GM12878 (cell line): ENCODE measurements around the gene LYVE1. TPM values are rescaled to one million over a fixed set of nuclear protein-coding genes. Genes with fewer than 3 reads are reported as not detected.

Experiments
- ATAC-seq: fragments of 200-7000 bp; cut with Tn5 transposase; 3 replicates; pipeline ENCODE4 v1.9.1; 2020; ENCODE audit warnings: mild to moderate bottlenecking, moderate library complexity
- BruUV-seq: library from RNA; stranded (reverse); fragments of 400-500 nt; replicated peaks from 2 replicates; lab custom pipeline; 2021; lab: Mats Ljungman, UMichigan
- CTCF ChIA-PET: fragments of 300-600 bp; sonication (Branson Sonifier 250); formaldehyde crosslinking; extraction: SDS; loops from one replicate; lab custom pipeline; 2021; ENCODE audit warnings: inconsistent platforms; lab: Yijun Ruan, JAX
- POLR2A ChIA-PET: fragments of 350-600 bp; formaldehyde crosslinking; extraction: SDS; loops from one replicate; lab custom pipeline; 2021; ENCODE audit warnings: inconsistent platforms; lab: Charles Lee
- RAD21 ChIA-PET: fragments of 300-600 bp; sonication (Branson Sonifier 250); formaldehyde crosslinking; loops from one replicate; lab custom pipeline; 2023; ENCODE audit warnings: antibody characterized with exemption; ENCODE audit not compliant: unreplicated experiment; lab: Charles Lee
- SMC1A ChIA-PET: fragments of 300-600 bp; sonication (Branson Sonifier 250); formaldehyde crosslinking; loops from one replicate; lab custom pipeline; 2023; ENCODE audit not compliant: unreplicated experiment, uncharacterized antibody; lab: Charles Lee
- DNase-seq: peaks from one replicate; pipeline ENCODE4 v3.0.0-alpha.2; 2011; ENCODE audit warnings: low read depth, low spot score
- FAIRE-seq: peaks from 3 replicates; lab custom pipeline; 2011; peaks lifted over from hg19 to GRCh38; lab: Jason Lieb, UNC
- H2AFZ ChIP-seq: 2 replicates; pipeline ENCODE4 v1.6.0; 2011; ENCODE audit warnings: low read depth, low read length, control low read depth; ENCODE audit not compliant: control insufficient read depth
- H3K27ac ChIP-seq: 2 replicates; pipeline ENCODE4 v1.5.1; 2011; ENCODE audit warnings: control low read depth; ENCODE audit not compliant: control insufficient read depth, insufficient read depth
- H3K27me3 ChIP-seq, 2 experiments: replicated peaks in 1 of 2; 2 replicates each; pipeline versions ENCODE4 v1.6.0 to v1.6.1; 2011; ENCODE audit warnings: low read length in 1 of 2; ENCODE audit not compliant: control insufficient read depth in 2 of 2, insufficient read depth in 2 of 2
- H3K36me3 ChIP-seq, 2 experiments: 2 replicates each; pipeline ENCODE4 v1.5.1; 2011; ENCODE audit warnings: low read length in 1 of 2; ENCODE audit not compliant: control insufficient read depth in 2 of 2, insufficient read depth in 2 of 2
- H3K4me1 ChIP-seq: 2 replicates; pipeline ENCODE4 v1.6.1; 2011; ENCODE audit warnings: mild to moderate bottlenecking, low read length, moderate library complexity, mixed read lengths; ENCODE audit not compliant: control insufficient read depth, insufficient read depth
- H3K4me2 ChIP-seq: 2 replicates; pipeline ENCODE4 v1.6.0; 2011; ENCODE audit warnings: control low read depth; ENCODE audit not compliant: control insufficient read depth, insufficient read depth
- H3K4me3 ChIP-seq: fragments of 200-600 bp; sonication (generic); 2 replicates; pipeline ENCODE4 v1.5.1; 2016
- H3K79me2 ChIP-seq: 2 replicates; pipeline ENCODE4 v1.6.0; 2011; ENCODE audit warnings: low read length; ENCODE audit not compliant: control insufficient read depth, insufficient read depth
- H3K9ac ChIP-seq: 2 replicates; pipeline ENCODE4 v1.8.0; 2011; ENCODE audit warnings: low read length, control low read depth, mixed read lengths; ENCODE audit not compliant: control insufficient read depth, insufficient read depth
- H3K9me3 ChIP-seq: replicated peaks from 3 replicates; pipeline ENCODE4 v1.5.1; 2011; ENCODE audit warnings: mild to moderate bottlenecking, low read length; ENCODE audit not compliant: control insufficient read depth, insufficient read depth
- H4K20me1 ChIP-seq: 2 replicates; pipeline ENCODE4 v1.6.0; 2011; ENCODE audit not compliant: control insufficient read depth, insufficient read depth
- BRCA1 ChIP-seq: IDR thresholded peaks from 2 replicates; pipeline ENCODE4 v1.6.1; 2011; ENCODE audit warnings: low read depth, low read length, improper control_type of control experiment
- CBX3 ChIP-seq: fragments of 200-600 bp; sonication (generic); IDR thresholded peaks from 2 replicates; pipeline ENCODE4 v1.6.1; 2016; ENCODE audit warnings: low read depth, borderline replicate concordance
- CHD4 ChIP-seq: fragments of 200-600 bp; sonication (generic); IDR thresholded peaks from 2 replicates; pipeline ENCODE4 v1.6.1; 2016; ENCODE audit warnings: mild to moderate bottlenecking
- MYC ChIP-seq: IDR thresholded peaks from 2 replicates; pipeline ENCODE4 v1.6.1; 2011; ENCODE audit warnings: mild to moderate bottlenecking, low read length, moderate library complexity, inconsistent platforms; ENCODE audit not compliant: insufficient read depth, insufficient replicate concordance, insufficient read length, severe bottlenecking
- NBN ChIP-seq: fragments of 450-650 bp; IDR thresholded peaks from 2 replicates; pipeline ENCODE4 v1.6.1; 2016
- PAX5 ChIP-seq: IDR thresholded peaks from 2 replicates; pipeline ENCODE4 v1.6.1; 2011; ENCODE audit warnings: low read depth, low read length, borderline replicate concordance
- POLR2AphosphoS2 ChIP-seq: IDR thresholded peaks from 2 replicates; pipeline ENCODE4 v1.6.1; 2011; ENCODE audit warnings: low read depth, mild to moderate bottlenecking, low read length, improper control_type of control experiment, moderate library complexity
- RB1 ChIP-seq: fragments of 450-650 bp; formaldehyde crosslinking; IDR thresholded peaks from 2 replicates; pipeline ENCODE4 v1.6.1; 2017; ENCODE audit warnings: mild to moderate bottlenecking, borderline replicate concordance
- TARDBP ChIP-seq: IDR thresholded peaks from 2 replicates; pipeline ENCODE4 v1.6.1; 2016; ENCODE audit warnings: borderline replicate concordance
- USF2 ChIP-seq: IDR thresholded peaks from 2 replicates; pipeline ENCODE4 v1.6.1; 2011; ENCODE audit warnings: low read depth, low read length, improper control_type of control experiment, borderline replicate concordance
- YY1 ChIP-seq: IDR thresholded peaks from 2 replicates; pipeline ENCODE4 v1.6.1; 2011; ENCODE audit warnings: low read depth, mild to moderate bottlenecking, low read length
- ZNF207 ChIP-seq: fragments of 450-650 bp; IDR thresholded peaks from 2 replicates; pipeline ENCODE4 v1.6.1; 2014; ENCODE audit warnings: antibody characterized with exemption, mild to moderate bottlenecking, borderline replicate concordance
- ZNF384 ChIP-seq: IDR thresholded peaks from 2 replicates; pipeline ENCODE4 v1.6.1; 2012; ENCODE audit warnings: low read depth, mild to moderate bottlenecking, low read length, improper control_type of control experiment, borderline replicate concordance
- ZNF622 ChIP-seq: fragments of 450-650 bp; IDR thresholded peaks from 2 replicates; pipeline ENCODE4 v1.6.1; 2017; ENCODE audit warnings: mild to moderate bottlenecking, inconsistent platforms
- ZSCAN29 ChIP-seq: fragments of 450-650 bp; IDR thresholded peaks from 2 replicates; pipeline ENCODE4 v1.6.1; 2017; ENCODE audit warnings: mild to moderate bottlenecking, moderate library complexity
- in situ Hi-C: fragments of 300-500 bp; cut with MboI; formaldehyde crosslinking; loops from 9 replicates; pipeline ENCODE4 v1.14.3; 2018; ENCODE audit warnings: mixed read lengths
- intact Hi-C: fragments of 100-400 bp; cut with micrococcal nuclease; formaldehyde crosslinking; loops from one replicate; pipeline ENCODE4 v1.14.2; 2022; ENCODE audit not compliant: unreplicated experiment
- polyA plus RNA-seq, 11 experiments: library from polyadenylated mRNA; depleted of rRNA in 4 of 11; unstranded in 6 of 11; stranded (reverse) in 5 of 11; fragments of >200 nt; fragmentation: Nextera tagmentation in 4 of 11; fragmentation: Illumina TruSeq in 1 of 11; extraction: Ambion mirVana in 4 of 11; extraction: Trizol in 1 of 11; gene quantifications; 1 replicate in 1 of 11; 2 replicates in 10 of 11; pipeline versions ENCODE4 v1.2.1 to v1.2.3, GENCODE V29; 2011 to 2016; ENCODE audit warnings: inconsistent platforms in 2 of 11, missing spikeins in 2 of 11, low read depth in 1 of 11
- total RNA-seq, 4 experiments: library from RNA; depleted of rRNA in 3 of 4; stranded (reverse); fragments of >200 nt in 3 of 4; fragmentation: Illumina TruSeq in 1 of 4; extraction: Trizol in 1 of 4; gene quantifications; 2 replicates each; pipeline versions ENCODE4 v1.2.1 to v1.2.3, GENCODE V29; 2013 to 2021
- TF ChIP-seq, protein P1 (sequence below): fragments of 450-650 bp; formaldehyde crosslinking; IDR thresholded peaks from 2 replicates; pipeline ENCODE4 v1.4.0; 2022; ENCODE audit warnings: mild to moderate bottlenecking, moderate library complexity
- TF ChIP-seq, protein P2 (sequence below): fragments of 450-650 bp; IDR thresholded peaks from 2 replicates; pipeline ENCODE4 v1.6.1; 2017; ENCODE audit warnings: mild to moderate bottlenecking, moderate library complexity

The LYVE1 gene
- total and polyA plus RNA-seq, 10 of the 15 experiments (the other 5 are each of a cell fraction or from before 2014, with no cell fraction given), result 0.15 TPM; not detected in 9

DNA sequence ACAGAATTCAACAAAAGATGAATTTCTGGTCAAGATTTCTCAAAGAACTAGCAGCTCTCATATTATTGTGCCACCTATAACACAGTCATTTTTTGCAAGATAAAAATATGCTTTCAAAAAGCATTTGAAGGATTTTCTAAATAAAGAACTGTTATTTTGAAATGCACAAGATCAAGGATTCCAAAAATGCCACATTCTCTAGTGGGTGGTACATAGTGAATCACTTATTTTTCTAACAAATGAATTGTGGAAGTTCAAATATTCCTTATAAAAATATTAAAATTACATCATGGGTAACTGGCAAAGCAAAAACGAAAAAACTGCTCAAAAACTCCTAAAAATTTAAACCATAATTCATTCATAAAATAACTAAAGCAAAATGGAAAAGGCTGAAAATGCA lies 29.5 kb downstream of the LYVE1 start (continued):
- TF ChIP-seq USF2 (no peak), TARDBP (no peak), BRCA1 (no peak)
- TF ChIP-seq, protein P1, sequence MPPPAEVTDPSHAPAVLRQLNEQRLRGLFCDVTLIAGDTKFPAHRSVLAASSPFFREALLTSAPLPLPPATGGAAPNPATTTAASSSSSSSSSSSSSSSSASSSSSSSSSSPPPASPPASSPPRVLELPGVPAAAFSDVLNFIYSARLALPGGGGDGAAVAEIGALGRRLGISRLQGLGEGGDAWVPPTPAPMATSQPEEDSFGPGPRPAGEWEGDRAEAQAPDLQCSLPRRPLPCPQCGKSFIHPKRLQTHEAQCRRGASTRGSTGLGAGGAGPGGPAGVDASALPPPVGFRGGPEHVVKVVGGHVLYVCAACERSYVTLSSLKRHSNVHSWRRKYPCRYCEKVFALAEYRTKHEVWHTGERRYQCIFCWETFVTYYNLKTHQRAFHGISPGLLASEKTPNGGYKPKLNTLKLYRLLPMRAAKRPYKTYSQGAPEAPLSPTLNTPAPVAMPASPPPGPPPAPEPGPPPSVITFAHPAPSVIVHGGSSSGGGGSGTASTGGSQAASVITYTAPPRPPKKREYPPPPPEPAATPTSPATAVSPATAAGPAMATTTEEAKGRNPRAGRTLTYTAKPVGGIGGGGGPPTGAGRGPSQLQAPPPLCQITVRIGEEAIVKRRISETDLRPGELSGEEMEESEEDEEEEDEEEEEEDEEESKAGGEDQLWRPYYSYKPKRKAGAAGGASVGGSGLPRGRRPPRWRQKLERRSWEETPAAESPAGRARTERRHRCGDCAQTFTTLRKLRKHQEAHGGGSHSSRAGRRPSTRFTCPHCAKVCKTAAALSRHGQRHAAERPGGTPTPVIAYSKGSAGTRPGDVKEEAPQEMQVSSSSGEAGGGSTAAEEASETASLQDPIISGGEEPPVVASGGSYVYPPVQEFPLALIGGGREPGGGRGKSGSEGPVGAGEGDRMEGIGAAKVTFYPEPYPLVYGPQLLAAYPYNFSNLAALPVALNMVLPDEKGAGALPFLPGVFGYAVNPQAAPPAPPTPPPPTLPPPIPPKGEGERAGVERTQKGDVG, result no peak
- TF ChIP-seq, all 136 proteins: peak for 0

GRCh38 chr11:10537600-10537999 lies 30.9 kb downstream of the LYVE1 start:
- no peak overlapping the region for H3K9ac ChIP-seq
- in situ Hi-C loops, result no loop called here
- ChIA-PET CTCF (interaction anchor here (1.0 to 1.1 kb wide), 3 partner anchors 9 to 171 kb away, joined by 3 to 4 read pairs (median 3); no protein-coding TSS in a partner anchor), SMC1A (interaction anchor here (1.1 kb wide), 1 partner anchor 76 kb away, joined by 4 read pairs; no protein-coding TSS in a partner anchor), POLR2A (interaction anchor here (0.6 to 1.1 kb wide), 2 partner anchors 77 to 729 kb away, joined by 3 to 5 read pairs; no protein-coding TSS in a partner anchor), RAD21 (no interaction called here)
- H3K27ac ChIP-seq, result no peak overlapping the region
- H3K4me1 ChIP-seq, result peaks cover 5% of the 10 kb centered on the region
- no peaks in the 10 kb centered on the region; the same call in 2 of the 3 replicates for H3K9me3 ChIP-seq
- no peaks in the 10 kb centered on the region for H3K79me2 ChIP-seq
- no peak for DNase-seq
- H2AFZ ChIP-seq, result no peak overlapping the region
- H3K4me2 ChIP-seq, result no peak overlapping the region
- BruUV-seq, result no TSS peak
- no peaks in the 10 kb centered on the region for H4K20me1 ChIP-seq
- ATAC-seq, result no peak
- no peaks in the 10 kb centered on the region for H3K36me3 ChIP-seq
- H3K27me3 ChIP-seq, result peaks cover 0 to 5% of the 10 kb centered on the region in 2 experiments; a peak in 1 of 4 replicates
- intact Hi-C loops, result no loop called here
- H3K4me3 ChIP-seq, result no peak overlapping the region
- no peak for FAIRE-seq
- TF ChIP-seq ZNF622 (no peak), POLR2AphosphoS2 (no peak), ZNF207 (no peak), YY1 (no peak), ZNF384 (no peak), PAX5 (no peak), ZSCAN29 (no peak), CHD4 (no peak), CBX3 (no peak), RB1 (no peak), MYC (no peak), NBN (no peak)
- TF ChIP-seq, protein P2, sequence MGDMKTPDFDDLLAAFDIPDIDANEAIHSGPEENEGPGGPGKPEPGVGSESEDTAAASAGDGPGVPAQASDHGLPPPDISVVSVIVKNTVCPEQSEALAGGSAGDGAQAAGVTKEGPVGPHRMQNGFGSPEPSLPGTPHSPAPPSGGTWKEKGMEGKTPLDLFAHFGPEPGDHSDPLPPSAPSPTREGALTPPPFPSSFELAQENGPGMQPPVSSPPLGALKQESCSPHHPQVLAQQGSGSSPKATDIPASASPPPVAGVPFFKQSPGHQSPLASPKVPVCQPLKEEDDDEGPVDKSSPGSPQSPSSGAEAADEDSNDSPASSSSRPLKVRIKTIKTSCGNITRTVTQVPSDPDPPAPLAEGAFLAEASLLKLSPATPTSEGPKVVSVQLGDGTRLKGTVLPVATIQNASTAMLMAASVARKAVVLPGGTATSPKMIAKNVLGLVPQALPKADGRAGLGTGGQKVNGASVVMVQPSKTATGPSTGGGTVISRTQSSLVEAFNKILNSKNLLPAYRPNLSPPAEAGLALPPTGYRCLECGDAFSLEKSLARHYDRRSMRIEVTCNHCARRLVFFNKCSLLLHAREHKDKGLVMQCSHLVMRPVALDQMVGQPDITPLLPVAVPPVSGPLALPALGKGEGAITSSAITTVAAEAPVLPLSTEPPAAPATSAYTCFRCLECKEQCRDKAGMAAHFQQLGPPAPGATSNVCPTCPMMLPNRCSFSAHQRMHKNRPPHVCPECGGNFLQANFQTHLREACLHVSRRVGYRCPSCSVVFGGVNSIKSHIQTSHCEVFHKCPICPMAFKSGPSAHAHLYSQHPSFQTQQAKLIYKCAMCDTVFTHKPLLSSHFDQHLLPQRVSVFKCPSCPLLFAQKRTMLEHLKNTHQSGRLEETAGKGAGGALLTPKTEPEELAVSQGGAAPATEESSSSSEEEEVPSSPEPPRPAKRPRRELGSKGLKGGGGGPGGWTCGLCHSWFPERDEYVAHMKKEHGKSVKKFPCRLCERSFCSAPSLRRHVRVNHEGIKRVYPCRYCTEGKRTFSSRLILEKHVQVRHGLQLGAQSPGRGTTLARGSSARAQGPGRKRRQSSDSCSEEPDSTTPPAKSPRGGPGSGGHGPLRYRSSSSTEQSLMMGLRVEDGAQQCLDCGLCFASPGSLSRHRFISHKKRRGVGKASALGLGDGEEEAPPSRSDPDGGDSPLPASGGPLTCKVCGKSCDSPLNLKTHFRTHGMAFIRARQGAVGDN, result no peak
